ENCODE measurements around the gene MB21D2. TPM values are rescaled to one million over a fixed set of nuclear protein-coding genes. Genes with fewer than 3 reads are reported as not detected.
A peak's percentile ranks its signal among the peaks of the same experiment; 100 is the strongest.

MB21D2 gene
- total RNA-seq, 1 experiment from 2014 or later = 26.0 TPM

GRCh38 chr3:192818126-192818525 lies 99.5 kb downstream of the MB21D2 start:
- no peak overlapping the region for H2AFZ ChIP-seq (ENCODE audit: low read length)
- no TSS peak for BruUV-seq (replicated peaks)
- peak overlapping the region; percentile 55; the same call in 1 of the 2 replicates for H3K4me2 ChIP-seq (ENCODE audit: low read length)
- H3K27me3 ChIP-seq (ENCODE audit: low read length) = no peaks in the 10 kb centered on the region
- H4K20me1 ChIP-seq (ENCODE audit: low read length) = no peaks in the 10 kb centered on the region; the same call in 1 of the 2 replicates
- H3K4me3 ChIP-seq (ENCODE audit: low read length) = no peak overlapping the region
- ChIA-PET CTCF (interaction anchor here (0.6 to 2.0 kb wide), 2 partner anchors 65 to 97 kb away, joined by 3 to 17 read pairs; no protein-coding TSS in a partner anchor), POLR2A (ENCODE audit: unreplicated experiment) (interaction anchor here (0.6 kb wide), 1 partner anchor 225 kb away, joined by 3 read pairs; no protein-coding TSS in a partner anchor)
- no peaks in the 10 kb centered on the region for H3K9me3 ChIP-seq (ENCODE audit: low read length)
- H3K36me3 ChIP-seq (ENCODE audit: low read depth, low read length) = no peaks in the 10 kb centered on the region; the same call in 1 of the 2 replicates
- intact Hi-C loops (cut with micrococcal nuclease) = loop anchor here (2.0 to 10.0 kb wide), 3 partner anchors 67 to 774 kb away; partner anchors contain the start of gene OPA1
- H3K27ac ChIP-seq (ENCODE audit: low read length) = peak overlapping the region; percentile 57; the same call in 1 of the 2 replicates
- TF ChIP-seq EZH2 (IDR thresholded peaks at IDR 0.05; ENCODE audit: low read length, unreplicated experiment) (no peak), EZH2phosphoT487 (IDR thresholded peaks at IDR 0.05; ENCODE audit: borderline replicate concordance, low read length) (no peak), CTCF (conservative IDR thresholded peaks at IDR 0.05; ENCODE audit: low read depth, low read length) (no peak)
- H3K79me2 ChIP-seq (ENCODE audit: low read length) = peaks cover 89% of the 10 kb centered on the region
- H3F3A ChIP-seq (ENCODE audit: low read length, unreplicated experiment) = no peaks in the 10 kb centered on the region
- H3K9me2 ChIP-seq (replicated peaks; ENCODE audit: low read length) = no peaks in the 10 kb centered on the region
- DNase-seq (no peak), ATAC-seq (no peak)
- peaks cover 47% of the 10 kb centered on the region for H3K4me1 ChIP-seq (ENCODE audit: insufficient read depth, low read length)
- no peak overlapping the region for H3K9ac ChIP-seq (ENCODE audit: low read length)

- ATAC-seq (peak; percentile 7; the same call in 1 of the 2 replicates), DNase-seq (no peak)
- peak overlapping the region; percentile 44 for H3K4me2 ChIP-seq (ENCODE audit: low read length)
- peaks cover 88% of the 10 kb centered on the region for H3K79me2 ChIP-seq (ENCODE audit: low read length)
- BruUV-seq (replicated peaks) = no TSS peak
- TF ChIP-seq EZH2 (IDR thresholded peaks at IDR 0.05; ENCODE audit: low read length, unreplicated experiment) (no peak), CTCF (conservative IDR thresholded peaks at IDR 0.05; ENCODE audit: low read depth, low read length) (no peak), EZH2phosphoT487 (IDR thresholded peaks at IDR 0.05; ENCODE audit: borderline replicate concordance, low read length) (no peak)
- H3K9ac ChIP-seq (ENCODE audit: low read length) = no peak overlapping the region
- no peak overlapping the region for H3K4me3 ChIP-seq (ENCODE audit: low read length)
- H3K36me3 ChIP-seq (ENCODE audit: low read depth, low read length) = no peaks in the 10 kb centered on the region; the same call in 1 of the 2 replicates
- POLR2A ChIA-PET (ENCODE audit: unreplicated experiment) = no interaction called here
- H3K9me2 ChIP-seq (replicated peaks; ENCODE audit: low read length) = no peaks in the 10 kb centered on the region
- H3K27ac ChIP-seq (ENCODE audit: low read length) = peak overlapping the region; percentile 35
- no peaks in the 10 kb centered on the region for H3K27me3 ChIP-seq (ENCODE audit: low read length)
- H3K4me1 ChIP-seq (ENCODE audit: insufficient read depth, low read length) = peaks cover 47% of the 10 kb centered on the region
- intact Hi-C loops (cut with micrococcal nuclease) = loop anchor here (2.0 to 10.0 kb wide), 3 partner anchors 33 to 775 kb away; partner anchors contain the start of gene OPA1
- no peaks in the 10 kb centered on the region for H3F3A ChIP-seq (ENCODE audit: low read length, unreplicated experiment)
- no peaks in the 10 kb centered on the region for H3K9me3 ChIP-seq (ENCODE audit: low read length)
- no peak overlapping the region for H2AFZ ChIP-seq (ENCODE audit: low read length)
- CTCF ChIA-PET = interaction anchor here (0.6 to 2.0 kb wide), 5 partner anchors 16 to 223 kb away, joined by 3 to 17 read pairs (median 3); no protein-coding TSS in a partner anchor
- no peaks in the 10 kb centered on the region; the same call in 1 of the 2 replicates for H4K20me1 ChIP-seq (ENCODE audit: low read length)
Measured at GRCh38 chr3:192817506-192817905, 100.2 kb downstream of the MB21D2 start.

GRCh38 chr3:192817053-192817452 lies 100.6 kb downstream of the MB21D2 start:
- H2AFZ ChIP-seq (ENCODE audit: low read length) = no peak overlapping the region
- DNase-seq (peak; percentile 58), ATAC-seq (peak; percentile 53)
- BruUV-seq (replicated peaks) = no TSS peak
- H3K9me3 ChIP-seq (ENCODE audit: low read length) = no peaks in the 10 kb centered on the region
- POLR2A ChIA-PET (ENCODE audit: unreplicated experiment) = interaction anchor here (0.6 to 0.9 kb wide), 3 partner anchors 17 to 114 kb away, joined by 3 to 12 read pairs (median 4); no protein-coding TSS in a partner anchor
- no peaks in the 10 kb centered on the region; the same call in 1 of the 2 replicates for H3K36me3 ChIP-seq (ENCODE audit: low read depth, low read length)
- H3K9ac ChIP-seq (ENCODE audit: low read length) = peak overlapping the region; percentile 17
- TF ChIP-seq EZH2phosphoT487 (IDR thresholded peaks at IDR 0.05; ENCODE audit: borderline replicate concordance, low read length) = no peak
- no peak for TF ChIP-seq EZH2 (IDR thresholded peaks at IDR 0.05; ENCODE audit: low read length, unreplicated experiment)
- no peaks in the 10 kb centered on the region for H3K27me3 ChIP-seq (ENCODE audit: low read length)
- no peaks in the 10 kb centered on the region for H3F3A ChIP-seq (ENCODE audit: low read length, unreplicated experiment)
- H3K4me3 ChIP-seq (ENCODE audit: low read length) = no peak overlapping the region
- intact Hi-C loops (cut with micrococcal nuclease) = loop anchor here (2.0 to 10.0 kb wide), 3 partner anchors 34 to 775 kb away; partner anchors contain the start of gene OPA1
- no peaks in the 10 kb centered on the region; the same call in 1 of the 2 replicates for H4K20me1 ChIP-seq (ENCODE audit: low read length)
- H3K9me2 ChIP-seq (replicated peaks; ENCODE audit: low read length) = no peaks in the 10 kb centered on the region
- H3K4me2 ChIP-seq (ENCODE audit: low read length) = peak overlapping the region; percentile 44
- H3K4me1 ChIP-seq (ENCODE audit: insufficient read depth, low read length) = peaks cover 47% of the 10 kb centered on the region
- H3K79me2 ChIP-seq (ENCODE audit: low read length) = peaks cover 87% of the 10 kb centered on the region
- CTCF ChIA-PET = interaction anchor here (0.6 to 2.0 kb wide), 5 partner anchors 15 to 224 kb away, joined by 3 to 17 read pairs (median 3); no protein-coding TSS in a partner anchor
- peak overlapping the region; percentile 35 for H3K27ac ChIP-seq (ENCODE audit: low read length)
